ENCODE results near the gene IQGAP3. TPM values are rescaled to one million over a fixed set of nuclear protein-coding genes. Genes with fewer than 3 reads are reported as not detected.

The IQGAP3 gene
- total and polyA plus RNA-seq, 2 donors (not counting 1 experiment from before 2014, with no cell fraction given) = 0.07 to 0.12 TPM

- H3K27me3 Mint-ChIP-seq = no peaks in the 10 kb centered on the region
- Histone ChIP-seq H3K27ac (ENCODE audit: low read length in 2 of 2) (no peak overlapping the region), H3K4me1 (ENCODE audit: control insufficient read depth in 2 of 2, insufficient read depth in 2 of 2, low read length in 2 of 2) (peaks cover 1 to 12% of the 10 kb centered on the region in 2 donors), H2AFZ (ENCODE audit: insufficient read depth, low read depth, low read length, poor library complexity, severe bottlenecking) (no peak overlapping the region), H3K27me3 (replicated peaks in 1 of 4; ENCODE audit: control extremely low read depth in 1 of 4, control insufficient read depth in 3 of 4, insufficient read depth in 4 of 4, low read length in 3 of 4) (no peaks in the 10 kb centered on the region), H3K4me3 (ENCODE audit: control extremely low read depth in 1 of 5, extremely low read depth in 1 of 5, insufficient read depth in 1 of 5, low read depth in 2 of 5, low read length in 4 of 5) (no peak overlapping the region), H3K36me3 (replicated peaks in 1 of 2; ENCODE audit: control extremely low read depth in 1 of 2, control insufficient read depth in 1 of 2, extremely low read depth in 1 of 2, insufficient read depth in 2 of 2, low read length in 1 of 2) (peaks cover 7 to 93% of the 10 kb centered on the region in 2 experiments), H3K9me3 (ENCODE audit: control extremely low read depth in 1 of 3, control insufficient read depth in 2 of 3, insufficient read depth in 1 of 3, low read length in 2 of 3) (no peaks in the 10 kb centered on the region), H4K20me1 (ENCODE audit: control insufficient read depth, insufficient read depth, low read length, poor library complexity, severe bottlenecking) (peaks cover 83% of the 10 kb centered on the region), H3K79me2 (ENCODE audit: control insufficient read depth, insufficient read depth, low read length) (peaks cover 61% of the 10 kb centered on the region), H3K9ac (ENCODE audit: low read length) (no peak overlapping the region), H3K4me2 (replicated peaks; ENCODE audit: low read depth, low read length, poor library complexity, severe bottlenecking) (no peak overlapping the region)
- H3K4me3 Mint-ChIP-seq = no peak overlapping the region
- no peaks in the 10 kb centered on the region for H3K9me3 Mint-ChIP-seq (ENCODE audit: insufficient read depth)
- DNase-seq (no peak), ATAC-seq (ENCODE audit: low read depth) (no peak)
- ChIA-PET POLR2A (interaction anchor here (1.1 kb wide), 1 partner anchor 25 kb away, joined by 4 read pairs; the partner anchor contains the start of gene MEF2D), CTCF (interaction anchor here (1.0 to 1.4 kb wide), 4 partner anchors 9 to 90 kb away, joined by 3 to 4 read pairs (median 4); no protein-coding TSS in a partner anchor)
- peaks cover 12% of the 10 kb centered on the region for H3K4me1 Mint-ChIP-seq
- intact Hi-C loops (cut with micrococcal nuclease) = no loop called here
- no peak overlapping the region for H3K27ac Mint-ChIP-seq
- WGBS (ENCODE audit: insufficient coverage) = 97% methylated on average over 25 of the region's 25 CpGs
- TF ChIP-seq EZH2 (IDR thresholded peaks at IDR 0.05; ENCODE audit: borderline replicate concordance, insufficient read depth, low read depth, low read length, poor library complexity, severe bottlenecking) (no peak), CTCF (IDR thresholded peaks at IDR 0.05) (no peak)
These were observed 96.5 kb downstream of the IQGAP3 start for GRCh38 chr1:156475568-156476500.

Small RNA genes within 50 kb of the gene (small RNA-seq; reads per million reads assigned to genes)
- not detected for gene RF00019 (ENCODE audit: insufficient read length, low read depth, low replicate concordance)

Other genes with a start within 250 kb of the IQGAP3 start
- gene CCT3, start 234.3 kb downstream of the IQGAP3 start, total RNA-seq = 106 and 109 TPM in 2 replicates
- gene CCT3, start 234.3 kb downstream of the IQGAP3 start, polyA plus RNA-seq = 78.4 and 107 TPM in 2 replicates
- gene TSACC, start 234.0 kb downstream of the IQGAP3 start, total RNA-seq = 0.69 TPM in 1 of 2 replicates, not detected in the other
- gene TSACC, start 234.0 kb downstream of the IQGAP3 start, polyA plus RNA-seq = 1.2 TPM in 1 of 2 replicates, not detected in the other
- not detected in 2 replicates for gene RHBG, start 203.4 kb downstream of the IQGAP3 start, total RNA-seq
- gene RHBG, start 203.4 kb downstream of the IQGAP3 start, polyA plus RNA-seq = not detected in 2 replicates
- gene MEF2D, start 71.8 kb downstream of the IQGAP3 start, total RNA-seq = 127 and 128 TPM in 2 replicates
- 65.6 and 81.2 TPM in 2 replicates for gene MEF2D, start 71.8 kb downstream of the IQGAP3 start, polyA plus RNA-seq
- gene TTC24, start 7.2 kb upstream of the IQGAP3 start, total RNA-seq = 26.6 and 29.8 TPM in 2 replicates
- gene TTC24, start 7.2 kb upstream of the IQGAP3 start, polyA plus RNA-seq = 24.3 and 30.7 TPM in 2 replicates
- gene NAXE, start 19.2 kb upstream of the IQGAP3 start, total RNA-seq = 56.9 and 59.7 TPM in 2 replicates
- gene NAXE, start 19.2 kb upstream of the IQGAP3 start, polyA plus RNA-seq = 35.7 and 42.8 TPM in 2 replicates
- 31.4 and 38.3 TPM in 2 replicates for gene GPATCH4, start 28.9 kb upstream of the IQGAP3 start, total RNA-seq
- 11.3 and 25.1 TPM in 2 replicates for gene GPATCH4, start 28.9 kb upstream of the IQGAP3 start, polyA plus RNA-seq
- 0.36 TPM in 1 of 2 replicates, not detected in the other for gene HAPLN2, start 46.9 kb upstream of the IQGAP3 start, total RNA-seq
- gene HAPLN2, start 46.9 kb upstream of the IQGAP3 start, polyA plus RNA-seq = 0.13 and 0.19 TPM in 2 replicates
- not detected in 2 replicates for gene BCAN, start 69.6 kb upstream of the IQGAP3 start, total RNA-seq
- gene BCAN, start 69.6 kb upstream of the IQGAP3 start, polyA plus RNA-seq = not detected in 2 replicates
- 0.05 TPM in 1 of 2 replicates, not detected in the other for gene NES, start 104.8 kb upstream of the IQGAP3 start, total RNA-seq
- not detected in 2 replicates for gene NES, start 104.8 kb upstream of the IQGAP3 start, polyA plus RNA-seq
- 0.89 and 1.1 TPM in 2 replicates for gene CRABP2, start 133.0 kb upstream of the IQGAP3 start, total RNA-seq
- 1.2 and 3.6 TPM in 2 replicates for gene CRABP2, start 133.0 kb upstream of the IQGAP3 start, polyA plus RNA-seq
- gene METTL25B, start 155.9 kb upstream of the IQGAP3 start, total RNA-seq = 81.1 and 85.3 TPM in 2 replicates
- gene METTL25B, start 155.9 kb upstream of the IQGAP3 start, polyA plus RNA-seq = 63.1 and 78.3 TPM in 2 replicates
- gene ISG20L2, start 156.2 kb upstream of the IQGAP3 start, total RNA-seq = 51.7 and 52.5 TPM in 2 replicates
- 28.8 and 30.1 TPM in 2 replicates for gene ISG20L2, start 156.2 kb upstream of the IQGAP3 start, polyA plus RNA-seq
- gene MRPL24, start 168.5 kb upstream of the IQGAP3 start, total RNA-seq = 34.6 and 41.1 TPM in 2 replicates
- 23.0 and 39.4 TPM in 2 replicates for gene MRPL24, start 168.5 kb upstream of the IQGAP3 start, polyA plus RNA-seq
- 89.9 and 91.2 TPM in 2 replicates for gene HDGF, start 179.1 kb upstream of the IQGAP3 start, total RNA-seq
- gene HDGF, start 179.1 kb upstream of the IQGAP3 start, polyA plus RNA-seq = 40.3 and 53.1 TPM in 2 replicates
- 83.4 and 91.0 TPM in 2 replicates for gene PRCC, start 195.0 kb upstream of the IQGAP3 start, total RNA-seq
- 45.1 and 55.7 TPM in 2 replicates for gene PRCC, start 195.0 kb upstream of the IQGAP3 start, polyA plus RNA-seq
- gene SH2D2A, start 244.3 kb upstream of the IQGAP3 start, total RNA-seq = 2.1 and 3.9 TPM in 2 replicates
- 0.73 and 1.0 TPM in 2 replicates for gene SH2D2A, start 244.3 kb upstream of the IQGAP3 start, polyA plus RNA-seq